Endothelial cell of hepatic sinusoid (primary cell): ENCODE results near the gene FRMD8.
"Not testable (repeated sequence)": the region's sequence is repeated elsewhere in the genome, so short reads cannot be mapped to it uniquely, and the experiment has no call there.

Experiments used
- in situ Hi-C: cut with HindIII; loops from 2 replicates; pipeline ENCODE4 v1.10.0; 2017; ENCODE audit warnings: low sequenced_read_pairs

The FRMD8 gene

DNA sequence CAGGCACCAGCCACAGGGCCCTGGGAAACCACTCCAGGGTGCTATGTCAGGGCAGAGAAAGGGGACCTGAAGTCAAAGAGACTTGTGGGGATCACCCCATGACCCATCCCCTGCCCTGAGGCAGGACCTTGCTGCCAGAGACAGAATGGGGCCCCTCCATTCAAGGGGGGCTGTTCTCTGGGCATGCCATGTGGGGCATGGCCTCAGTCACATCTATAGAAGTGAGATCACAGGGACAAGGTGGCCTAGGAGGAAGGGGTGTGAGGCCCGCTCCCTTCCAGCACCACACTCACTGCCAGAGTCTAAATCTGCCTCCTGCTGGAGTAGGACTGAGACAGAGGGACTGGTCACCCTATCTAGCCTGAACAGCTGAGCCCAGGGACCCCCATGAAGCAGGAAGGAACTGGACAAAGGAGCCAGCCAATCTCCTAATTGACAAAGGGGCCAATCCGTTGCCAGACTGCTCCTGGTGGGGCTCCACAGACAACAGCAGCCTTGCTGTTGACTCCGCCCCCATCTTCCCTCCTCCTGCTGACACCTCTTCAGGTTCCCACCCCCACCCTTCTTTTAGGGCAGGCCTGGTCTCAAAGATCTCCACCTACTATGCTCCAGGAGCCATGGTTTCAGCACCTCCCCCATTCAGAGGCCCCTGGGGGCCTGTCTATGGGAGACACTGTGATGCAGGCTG lies 62.1 kb downstream of the FRMD8 start:
- in situ Hi-C loops = no loop called here

DNA sequence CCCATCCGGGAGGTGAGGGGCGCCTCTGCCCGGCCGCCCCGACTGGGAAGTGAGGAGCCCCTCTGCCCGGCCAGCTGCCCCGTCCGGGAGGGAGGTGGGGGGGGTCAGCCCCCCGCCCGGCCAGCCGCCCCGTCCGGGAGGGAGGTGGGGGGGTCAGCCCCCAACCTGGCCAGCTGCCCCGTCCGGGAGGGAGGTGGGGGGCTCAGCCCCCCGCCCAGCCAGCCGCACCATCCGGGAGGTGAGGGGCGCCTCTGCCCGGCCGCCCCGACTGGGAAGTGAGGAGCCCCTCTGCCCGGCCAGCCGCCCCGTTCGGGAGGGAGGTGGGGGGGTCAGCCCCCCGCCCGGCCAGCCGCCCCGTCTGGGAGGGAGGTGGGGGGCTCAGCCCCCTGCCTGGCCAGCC lies 64.9 kb downstream of the FRMD8 start:
- in situ Hi-C loops = not testable (repeated sequence)

DNA sequence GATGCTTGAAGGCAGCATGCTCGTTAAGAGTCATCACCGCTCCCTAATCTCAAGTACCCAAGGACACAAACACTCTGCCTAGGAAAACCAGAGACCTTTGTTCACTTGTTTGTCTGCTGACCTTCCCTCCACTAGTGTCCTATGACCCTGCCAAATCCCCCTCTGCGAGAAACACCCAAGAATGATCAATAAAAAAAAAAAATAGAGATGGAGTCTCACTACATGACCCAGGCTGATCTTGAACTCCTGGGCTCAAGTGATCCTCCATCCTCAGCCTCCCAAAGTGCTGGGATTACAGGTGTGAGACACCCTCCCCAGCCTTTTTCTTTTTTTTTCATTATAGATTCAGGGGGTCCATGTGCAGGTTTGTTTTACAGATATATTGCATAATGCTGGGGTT lies 65.8 kb downstream of the FRMD8 start:
- in situ Hi-C loops = not testable (repeated sequence)

DNA sequence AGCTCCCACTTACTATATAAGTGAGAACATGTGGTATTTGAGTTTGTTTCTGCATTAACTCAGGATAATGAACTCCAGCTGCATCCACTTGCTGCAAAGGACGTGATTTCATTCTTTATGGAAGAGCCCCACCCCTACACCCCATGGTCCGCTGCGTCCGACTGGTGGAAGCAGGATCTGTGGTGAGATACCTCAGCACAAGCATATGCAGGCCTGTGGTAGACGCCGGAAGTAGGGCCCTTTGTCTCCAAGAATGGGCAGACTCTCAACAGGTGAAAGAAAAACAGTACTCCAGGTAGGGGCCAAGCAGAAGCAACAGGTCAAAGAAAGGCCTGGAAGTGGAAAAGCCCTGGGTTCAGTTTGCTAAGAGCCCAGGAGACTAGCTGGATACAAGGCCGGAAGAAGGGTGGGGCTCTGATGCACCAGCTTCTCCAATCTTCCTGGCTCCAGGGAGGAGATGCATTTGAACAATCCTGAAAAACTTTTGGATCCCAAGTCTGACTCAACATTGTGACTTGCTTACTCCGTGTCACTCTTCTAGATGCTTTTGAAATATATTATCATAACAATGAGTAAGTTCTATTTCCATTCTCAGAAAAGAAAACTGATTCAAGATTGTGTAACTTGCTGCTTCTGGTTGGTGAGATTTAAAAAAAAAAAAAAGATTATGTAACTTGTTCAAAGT lies 66.5 kb downstream of the FRMD8 start:
- in situ Hi-C loops = no loop called here

DNA sequence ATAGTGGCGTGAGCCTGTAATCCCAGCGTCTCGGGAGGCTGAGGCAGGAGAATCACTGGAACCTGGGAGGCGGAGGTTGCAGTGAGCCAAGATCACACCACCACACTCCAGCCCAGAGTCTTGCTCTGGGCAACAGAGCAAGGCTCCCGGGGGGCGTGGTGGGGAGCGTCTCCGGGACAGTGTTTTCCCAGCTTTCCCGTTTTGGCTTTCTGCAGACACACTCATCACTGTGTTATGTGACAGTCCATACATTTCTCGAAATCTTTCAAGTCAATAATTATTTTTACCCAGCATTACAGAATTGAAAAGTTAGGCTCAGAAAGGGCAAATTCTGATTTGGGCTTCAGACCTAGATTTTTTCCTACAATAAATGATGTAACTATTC lies 67.9 kb downstream of the FRMD8 start:
- in situ Hi-C loops = no loop called here

DNA sequence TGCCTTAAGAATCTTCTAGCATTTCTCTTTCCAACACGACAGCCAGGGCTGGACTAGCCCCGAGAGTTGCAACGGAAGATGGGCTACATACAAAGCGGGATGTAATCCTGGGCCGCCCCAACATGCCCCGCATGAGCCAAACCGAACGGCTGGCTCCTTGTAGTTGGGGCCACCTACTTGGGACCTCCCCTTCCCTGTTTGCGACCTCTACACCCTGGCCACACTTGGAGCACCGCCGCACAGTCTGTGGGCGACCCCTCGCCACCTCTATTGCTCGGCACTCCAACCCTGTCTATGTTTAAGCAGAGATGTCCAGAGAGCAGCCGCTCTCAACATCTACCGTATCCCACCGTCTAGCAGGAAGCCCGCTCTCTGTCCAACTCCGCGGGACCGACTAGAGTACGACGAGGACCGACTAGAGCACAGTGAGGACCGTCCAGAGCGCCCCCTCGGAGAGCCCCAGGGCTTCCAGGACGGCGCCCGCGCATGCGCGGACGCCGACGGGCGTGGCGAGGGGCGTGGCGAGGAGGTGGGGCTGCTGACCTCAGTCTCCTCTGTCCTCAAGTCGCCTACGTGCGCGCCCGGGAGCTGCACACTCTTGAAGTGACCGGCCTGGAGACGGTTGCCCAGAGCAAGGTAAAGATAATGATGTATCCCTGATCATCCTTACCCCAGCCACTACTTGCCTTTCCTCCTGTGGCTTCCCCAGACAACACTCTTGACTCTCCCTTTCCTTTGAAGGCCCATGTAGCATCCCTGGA lies 68.4 kb downstream of the FRMD8 start:
- in situ Hi-C loops = no loop called here

DNA sequence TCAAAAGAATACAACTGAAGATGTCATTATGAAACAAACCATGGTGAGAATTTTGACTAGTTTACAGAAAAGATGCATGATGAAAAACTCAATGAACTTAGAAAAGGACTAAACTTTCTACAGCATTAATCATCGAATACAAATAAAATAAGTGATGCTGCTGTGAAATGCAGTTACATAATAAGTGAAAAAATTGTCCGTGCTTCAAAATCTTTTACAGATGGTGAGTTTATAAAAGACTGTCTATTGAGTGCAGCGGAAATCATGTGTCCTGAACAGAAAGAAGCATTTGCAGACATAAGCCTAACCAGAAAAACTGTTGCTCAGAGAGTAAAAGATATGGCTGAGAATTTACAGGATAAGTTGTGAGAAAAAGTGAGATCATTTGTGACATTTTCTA lies 70.0 kb downstream of the FRMD8 start:
- in situ Hi-C loops = no loop called here

DNA sequence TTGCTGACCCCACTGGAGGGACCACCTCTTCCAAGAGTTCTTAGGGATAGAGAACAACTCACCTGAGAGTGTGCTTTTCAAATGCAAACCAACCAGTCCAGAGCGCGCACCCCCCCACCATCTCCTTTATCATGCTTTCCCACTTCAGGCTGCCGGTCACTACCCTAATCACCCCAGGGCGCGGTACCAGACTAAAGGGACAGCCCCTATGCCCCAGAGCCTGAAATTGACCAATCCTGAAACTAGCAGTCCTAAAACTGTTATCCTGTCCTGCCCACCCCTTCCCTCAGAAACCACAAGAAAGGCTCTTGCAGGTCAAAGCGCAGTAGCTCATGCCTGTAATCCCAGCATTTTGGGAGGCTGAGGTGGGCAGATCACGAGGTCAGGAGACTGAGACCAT lies 73.1 kb downstream of the FRMD8 start:
- in situ Hi-C loops = no loop called here
